Aorta (tissue), 5 donors: Measurements from ENCODE around the gene LSAMP. TPM values are rescaled to one million over a fixed set of nuclear protein-coding genes. Genes with fewer than 3 reads are reported as not detected.

Experiments used
- ATAC-seq: fragments of 200-7000 bp; cut with Tn5 transposase; one replicate; pipeline ENCODE4 v1.9.1; 2022; ENCODE audit warnings: moderate library complexity; ENCODE audit not compliant: low FRiP score
- DNase-seq, 2 donors: peaks; one replicate each; pipeline ENCODE4 v3.0.0-alpha.2; 2020
- H3K27ac ChIP-seq, 2 donors: one replicate each; pipeline ENCODE4 v1.5.1; 2013; ENCODE audit warnings: low read length in 2 of 2, mild to moderate bottlenecking in 2 of 2, moderate library complexity in 2 of 2, control low read depth in 1 of 2, inconsistent platforms in 1 of 2, low read depth in 1 of 2
- H3K27me3 ChIP-seq, 2 donors: one replicate each; pipeline ENCODE4 v1.6.1; 2013; ENCODE audit warnings: control low read depth in 1 of 2, low read length in 1 of 2, mild to moderate bottlenecking in 1 of 2, moderate library complexity in 1 of 2; ENCODE audit not compliant: insufficient read depth in 2 of 2, control insufficient read depth in 1 of 2
- H3K36me3 ChIP-seq, 2 donors: one replicate each; pipeline ENCODE4 v1.6.1; 2013; ENCODE audit warnings: control low read depth in 1 of 2, low read length in 1 of 2, mild to moderate bottlenecking in 1 of 2; ENCODE audit not compliant: insufficient read depth in 2 of 2, control insufficient read depth in 1 of 2
- H3K4me1 ChIP-seq, 2 donors: one replicate each; pipeline ENCODE4 v1.6.1; 2013; ENCODE audit warnings: low read length in 2 of 2, control low read depth in 1 of 2, mild to moderate bottlenecking in 1 of 2, moderate library complexity in 1 of 2; ENCODE audit not compliant: insufficient read depth in 2 of 2, control insufficient read depth in 1 of 2
- H3K4me3 ChIP-seq, 2 donors: one replicate each; pipeline ENCODE4 v1.5.1; 2013; ENCODE audit warnings: low read length in 2 of 2, control low read depth in 1 of 2, mild to moderate bottlenecking in 1 of 2
- H3K9me3 ChIP-seq: one replicate; pipeline ENCODE4 v1.6.1; 2013; ENCODE audit warnings: mild to moderate bottlenecking, low read length; ENCODE audit not compliant: control insufficient read depth
- WGBS, 2 donors: extraction: QIAGEN DNeasy Blood & Tissue Kit; methylation state at CpG; one replicate each; pipeline ENCODE4 v1.1.7; 2013; 5-methylcytosine and 5-hydroxymethylcytosine counted together
- intact Hi-C, 2 donors: fragments of 100-400 bp; cut with DNase I; formaldehyde crosslinking; loops; one replicate each; pipeline versions ENCODE4 v1.14.2 to v1.15.0; 2022
- polyA plus RNA-seq, 2 donors: library from polyadenylated mRNA; stranded (reverse); fragments of 200-250 nt; gene quantifications; one replicate each; pipeline ENCODE4 v1.2.3, GENCODE V29; 2013
- total RNA-seq, 2 donors: library from RNA; stranded (reverse); fragmentation: NEBNext Ultra II Directional; extraction: Animal tissue kit (Norgen Biotek cat#: 25700); gene quantifications; one replicate each; pipeline ENCODE4 v1.2.1, GENCODE V29; 2021
- donor health status: healthy with polysubstance abuse.
- donor health status: Bipolar disorder and iron deficiency.
- donor health status: DM: no; HTN: no; CAD: no.
- donor health status: DM: no; HTN: no; CAD: no.
- donor health status: DM: yes; HTN: yes; CAD: no.

LSAMP gene
- total and polyA plus RNA-seq, 4 donors, result 0.38 to 7.8 (median 0.88) TPM; not detected in 1

- H3K36me3 ChIP-seq, result no peaks in the 10 kb centered on the region
- intact Hi-C loops, result no loop called here
- DNase-seq (no peak), ATAC-seq (no peak)
- H3K4me1 ChIP-seq, result no peaks in the 10 kb centered on the region
- WGBS, 2 donors, result 74 to 92% methylated on average over 2 of the region's 2 CpGs
- H3K4me3 ChIP-seq, result no peak overlapping the region
- H3K27ac ChIP-seq, result no peak overlapping the region
- H3K27me3 ChIP-seq, result no peaks in the 10 kb centered on the region
- no peaks in the 10 kb centered on the region for H3K9me3 ChIP-seq
These were observed 290.9 kb downstream of the LSAMP start for GRCh38 chr3:116154389-116154788.

GRCh38 chr3:116153174-116153573 lies 292.1 kb downstream of the LSAMP start:
- Histone ChIP-seq H3K27me3 (no peaks in the 10 kb centered on the region), H3K4me3 (no peak overlapping the region), H3K27ac (no peak overlapping the region), H3K9me3 (peaks cover 1% of the 10 kb centered on the region), H3K4me1 (no peaks in the 10 kb centered on the region), H3K36me3 (no peaks in the 10 kb centered on the region)
- 20 to 21% methylated on average over 3 of the region's 3 CpGs for WGBS, 2 donors
- intact Hi-C loops, result no loop called here
- no peak for ATAC-seq
- no peak for DNase-seq

GRCh38 chr3:116150655-116151167 lies 294.6 kb downstream of the LSAMP start:
- 63 to 65% methylated on average over 1 of the region's 1 CpG for WGBS, 2 donors
- no peak overlapping the region for H3K27ac ChIP-seq
- ATAC-seq (no peak), DNase-seq (no peak)
- H3K4me1 ChIP-seq, result no peaks in the 10 kb centered on the region
- H3K27me3 ChIP-seq, result no peaks in the 10 kb centered on the region
- intact Hi-C loops, result no loop called here
- no peak overlapping the region for H3K4me3 ChIP-seq
- peaks cover 1% of the 10 kb centered on the region for H3K9me3 ChIP-seq
- H3K36me3 ChIP-seq, result no peaks in the 10 kb centered on the region

- Histone ChIP-seq H3K27me3 (no peaks in the 10 kb centered on the region), H3K4me3 (no peak overlapping the region), H3K27ac (no peak overlapping the region), H3K4me1 (no peaks in the 10 kb centered on the region), H3K9me3 (peaks cover 1% of the 10 kb centered on the region), H3K36me3 (no peaks in the 10 kb centered on the region)
- DNase-seq, result no peak
- no peak for ATAC-seq
- intact Hi-C loops, result no loop called here
- WGBS, 2 donors, result 78 to 82% methylated on average over 7 of the region's 7 CpGs
These were observed 296.1 kb downstream of the LSAMP start for GRCh38 chr3:116148881-116149851.

GRCh38 chr3:116145613-116146012 lies 299.7 kb downstream of the LSAMP start:
- 98% methylated on average over 1 of the region's 1 CpG for WGBS, 2 donors
- H3K27ac ChIP-seq, result no peak overlapping the region
- no peaks in the 10 kb centered on the region for H3K36me3 ChIP-seq
- ATAC-seq (no peak), DNase-seq (no peak)
- intact Hi-C loops, result no loop called here
- H3K9me3 ChIP-seq, result peaks cover 1% of the 10 kb centered on the region
- H3K27me3 ChIP-seq, result no peaks in the 10 kb centered on the region
- H3K4me3 ChIP-seq, result no peak overlapping the region
- H3K4me1 ChIP-seq, result peaks cover 0 to 2% of the 10 kb centered on the region in 2 donors

- Histone ChIP-seq H3K36me3 (no peaks in the 10 kb centered on the region), H3K27ac (no peak overlapping the region), H3K27me3 (no peaks in the 10 kb centered on the region), H3K4me1 (peaks cover 0 to 2% of the 10 kb centered on the region in 2 donors), H3K9me3 (no peaks in the 10 kb centered on the region), H3K4me3 (no peak overlapping the region)
- no peak for DNase-seq
- WGBS, 2 donors, result 95 to 96% methylated on average over 4 of the region's 4 CpGs
- no peak for ATAC-seq
- intact Hi-C loops, result no loop called here
These were observed 303.6 kb downstream of the LSAMP start for GRCh38 chr3:116141724-116142123.

- Histone ChIP-seq H3K4me1 (peaks cover 0 to 2% of the 10 kb centered on the region in 2 donors), H3K36me3 (no peaks in the 10 kb centered on the region), H3K27me3 (no peaks in the 10 kb centered on the region), H3K4me3 (no peak overlapping the region), H3K9me3 (no peaks in the 10 kb centered on the region), H3K27ac (no peak overlapping the region)
- DNase-seq, result no peak
- WGBS, 2 donors, result 18 to 21% methylated on average over 5 of the region's 5 CpGs
- intact Hi-C loops, result no loop called here
- ATAC-seq, result no peak
These were observed 305.1 kb downstream of the LSAMP start for GRCh38 chr3:116140100-116140689.

GRCh38 chr3:116139641-116140040 lies 305.6 kb downstream of the LSAMP start:
- H3K27me3 ChIP-seq, result no peaks in the 10 kb centered on the region
- DNase-seq (no peak), ATAC-seq (no peak)
- no peak overlapping the region for H3K27ac ChIP-seq
- H3K36me3 ChIP-seq, result no peaks in the 10 kb centered on the region
- intact Hi-C loops, result no loop called here
- no peak overlapping the region for H3K4me3 ChIP-seq
- H3K9me3 ChIP-seq, result no peaks in the 10 kb centered on the region
- 94 to 95% methylated on average over 2 of the region's 2 CpGs for WGBS, 2 donors
- H3K4me1 ChIP-seq, result peaks cover 0 to 2% of the 10 kb centered on the region in 2 donors
